ENCODE data around the gene STARD13.

DNA sequence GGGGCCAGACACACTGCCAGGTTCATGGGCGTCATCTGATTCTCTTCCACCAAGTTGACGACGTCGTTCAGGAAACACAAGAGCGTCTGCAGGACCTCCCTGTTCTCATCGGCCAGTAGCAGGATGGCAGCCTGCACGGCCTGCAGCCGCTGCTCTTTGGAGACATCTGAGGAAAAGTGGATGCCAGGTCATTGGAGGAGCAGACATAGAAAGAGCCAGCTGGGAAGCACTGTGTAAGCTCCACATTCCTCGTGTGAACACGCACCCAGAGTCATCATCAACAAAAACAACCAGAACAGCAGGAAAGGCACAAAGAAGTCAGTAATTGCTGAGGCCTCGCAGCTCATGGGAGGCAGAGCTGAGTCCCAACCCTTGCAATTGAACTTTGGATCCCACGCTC is 172.8 kb downstream of the STARD13 start:
- TF ChIP-seq, protein P1, sequence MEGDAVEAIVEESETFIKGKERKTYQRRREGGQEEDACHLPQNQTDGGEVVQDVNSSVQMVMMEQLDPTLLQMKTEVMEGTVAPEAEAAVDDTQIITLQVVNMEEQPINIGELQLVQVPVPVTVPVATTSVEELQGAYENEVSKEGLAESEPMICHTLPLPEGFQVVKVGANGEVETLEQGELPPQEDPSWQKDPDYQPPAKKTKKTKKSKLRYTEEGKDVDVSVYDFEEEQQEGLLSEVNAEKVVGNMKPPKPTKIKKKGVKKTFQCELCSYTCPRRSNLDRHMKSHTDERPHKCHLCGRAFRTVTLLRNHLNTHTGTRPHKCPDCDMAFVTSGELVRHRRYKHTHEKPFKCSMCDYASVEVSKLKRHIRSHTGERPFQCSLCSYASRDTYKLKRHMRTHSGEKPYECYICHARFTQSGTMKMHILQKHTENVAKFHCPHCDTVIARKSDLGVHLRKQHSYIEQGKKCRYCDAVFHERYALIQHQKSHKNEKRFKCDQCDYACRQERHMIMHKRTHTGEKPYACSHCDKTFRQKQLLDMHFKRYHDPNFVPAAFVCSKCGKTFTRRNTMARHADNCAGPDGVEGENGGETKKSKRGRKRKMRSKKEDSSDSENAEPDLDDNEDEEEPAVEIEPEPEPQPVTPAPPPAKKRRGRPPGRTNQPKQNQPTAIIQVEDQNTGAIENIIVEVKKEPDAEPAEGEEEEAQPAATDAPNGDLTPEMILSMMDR (IDR thresholded peaks at IDR 0.05; ENCODE audit: low read length), result no peak
- TF ChIP-seq EZH2 (optimal IDR thresholded peaks at IDR 0.05; ENCODE audit: low read depth, low read length), result no peak

Data from MM.1S (cell line).